T-helper 17 cell (primary cell): ENCODE results near the gene KIF22. TPM values are rescaled to one million over a fixed set of nuclear protein-coding genes. Genes with fewer than 3 reads are reported as not detected.
"Not testable (repeated sequence)": the region's sequence is repeated elsewhere in the genome, so short reads cannot be mapped to it uniquely, and the experiment has no call there.

Experiments used
- ATAC-seq: fragments of 150-1000 bp; cut with Tn5 transposase; 2 replicates; pipeline ENCODE4 v1.10.0; 2021; ENCODE audit warnings: mild to moderate bottlenecking, moderate library complexity
- DNase-seq, 3 donors: peaks; one replicate each; pipeline versions ENCODE4 v3.0.0 to v3.0.0-alpha.2; 2020 to 2021
- H3K9me3 ChIP-seq: one replicate; pipeline ENCODE4 v1.7.0; 2013; ENCODE audit warnings: low read length, mild to moderate bottlenecking; ENCODE audit not compliant: control insufficient read depth, poor library complexity, severe bottlenecking
- H3K27ac Mint-ChIP-seq: one replicate; pipeline ENCODE4 v1.8.0; 2022; ENCODE audit warnings: mild to moderate bottlenecking, moderate library complexity, mixed read lengths
- H3K27me3 Mint-ChIP-seq: one replicate; pipeline ENCODE4 v1.8.0; 2022; ENCODE audit warnings: mixed read lengths
- H3K36me3 Mint-ChIP-seq: one replicate; pipeline ENCODE4 v1.8.0; 2022; ENCODE audit warnings: low read depth, mixed read lengths
- H3K4me1 Mint-ChIP-seq: one replicate; pipeline ENCODE4 v1.8.0; 2022; ENCODE audit warnings: mild to moderate bottlenecking, mixed read lengths
- H3K4me3 Mint-ChIP-seq: one replicate; pipeline ENCODE4 v1.8.0; 2022; ENCODE audit warnings: mild to moderate bottlenecking, moderate library complexity, mixed read lengths
- total RNA-seq, 4 donors: library from RNA in 2 of 4; stranded (reverse) in 2 of 4; gene quantifications; one replicate each; pipeline ENCODE4 v1.2.3 and lab custom pipeline; 2022 to 2026

The KIF22 gene
- total RNA-seq, 2 donors from 2014 or later = 74.3 to 89.0 TPM

DNA sequence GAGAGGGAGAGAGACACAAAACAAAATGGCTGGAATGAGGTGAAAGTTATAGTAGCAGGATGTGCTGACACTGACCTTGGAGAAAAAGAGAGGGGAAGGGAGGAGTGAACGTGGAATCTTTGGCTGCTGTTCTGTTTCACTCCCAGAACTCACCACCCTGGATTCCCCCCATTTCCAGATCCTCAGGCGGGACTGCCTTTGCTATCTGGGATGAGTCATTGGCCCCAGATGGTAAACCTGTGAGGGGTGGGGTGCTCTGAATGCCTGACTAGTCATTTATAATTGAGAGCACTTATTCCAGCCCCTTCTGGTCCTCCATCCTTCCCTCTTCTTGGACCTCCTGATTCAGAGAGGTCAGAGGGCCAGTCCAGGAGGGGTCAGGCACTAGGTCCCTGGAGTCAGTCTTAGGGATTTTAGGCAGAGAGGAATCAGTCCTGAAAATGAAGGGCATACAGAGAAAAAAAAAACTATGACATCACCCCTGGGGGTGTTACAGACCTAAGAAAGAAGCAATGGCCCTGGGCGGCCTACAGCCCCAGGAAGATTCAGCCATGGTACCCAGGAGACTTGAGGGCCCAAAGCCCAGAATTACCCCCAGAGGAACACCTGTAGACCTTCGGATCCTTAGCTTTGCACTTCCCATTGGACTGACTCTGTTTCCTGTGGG, 14.7 kb upstream of the KIF22 start:
- Mint-ChIP-seq H3K4me3 (no peak overlapping the region), H3K4me1 (peaks cover 16% of the 10 kb centered on the region), H3K36me3 (no peaks in the 10 kb centered on the region), H3K27me3 (no peaks in the 10 kb centered on the region), H3K27ac (peak overlapping the region; percentile 47)
- no peak for DNase-seq
- ATAC-seq = no peak
- H3K9me3 ChIP-seq = no peaks in the 10 kb centered on the region

DNA sequence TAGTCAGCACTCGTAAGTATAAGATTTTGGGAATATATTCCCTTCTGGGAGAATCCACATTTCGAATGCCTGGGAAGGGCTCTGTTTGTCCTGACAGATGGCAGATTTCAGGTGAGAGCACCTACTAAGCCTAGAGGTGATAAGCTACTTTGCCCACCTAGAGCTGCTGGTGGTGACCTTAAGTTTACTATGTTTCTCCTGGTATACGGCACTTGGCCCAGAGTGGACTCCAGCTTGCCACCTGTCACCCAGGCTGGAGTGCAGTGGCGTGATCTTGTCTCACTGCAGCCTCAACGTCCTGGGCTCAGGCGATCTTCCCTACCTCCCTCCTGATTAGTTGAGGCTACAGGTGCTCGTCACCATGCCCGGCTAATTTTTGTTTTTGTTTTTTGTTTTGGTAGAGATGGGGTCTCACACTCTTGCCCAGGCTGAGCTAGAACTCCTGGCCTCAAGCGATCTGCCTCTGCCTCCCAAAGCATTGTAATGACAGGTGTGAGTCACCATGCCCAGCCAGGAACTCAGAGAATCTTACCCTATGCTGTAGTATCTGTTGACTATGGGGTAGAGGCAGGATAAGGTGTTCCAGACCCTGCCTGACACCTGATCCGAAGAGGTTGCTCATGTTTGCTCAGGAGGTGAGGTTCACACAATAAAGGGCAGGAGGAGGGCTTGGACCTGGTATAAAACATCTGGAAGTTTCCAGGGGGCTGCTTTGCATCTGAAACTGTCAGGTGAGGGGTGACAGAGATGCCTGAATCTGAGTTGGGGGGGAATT, 12.8 kb upstream of the KIF22 start, which contains the start of gene ZG16:
TSS of gene ZG16 (plus strand) at position 681 of the 775 bp plus-strand sequence. CDS start 1,011 bp downstream, outside the sequence.
- Mint-ChIP-seq H3K27ac (no peak within 1 kb of the TSS), H3K4me1 (peaks cover 16% of the 10 kb centered on the region), H3K36me3 (no peaks in the 10 kb centered on the region), H3K27me3 (no peaks in the 10 kb centered on the region), H3K4me3 (no peak within 1 kb of the TSS)
- ATAC-seq (no peak), DNase-seq (no peak)
- H3K9me3 ChIP-seq = no peaks in the 10 kb centered on the region

DNA sequence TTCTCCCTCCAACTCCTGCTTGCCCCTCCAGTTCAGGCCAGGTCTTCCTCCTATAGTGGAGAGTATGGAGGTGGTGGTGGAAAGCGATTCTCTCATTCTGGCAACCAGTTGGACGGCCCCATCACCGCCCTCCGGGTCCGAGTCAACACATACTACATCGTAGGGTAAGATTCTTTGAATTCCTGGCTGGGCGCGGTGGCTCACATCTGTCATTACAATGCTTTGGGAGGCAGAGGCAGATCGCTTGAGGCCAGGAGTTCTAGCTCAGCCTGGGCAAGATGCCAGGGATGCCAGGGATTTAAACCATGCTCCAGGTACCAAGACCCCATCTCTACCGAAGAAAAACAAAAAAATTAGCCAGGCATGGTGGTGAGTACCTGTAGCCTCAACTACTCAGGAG, 11.1 kb upstream of the KIF22 start:
- H3K36me3 Mint-ChIP-seq = no peaks in the 10 kb centered on the region
- H3K9me3 ChIP-seq = no peaks in the 10 kb centered on the region
- ATAC-seq (no peak), DNase-seq (no peak)
- H3K27ac Mint-ChIP-seq = no peak overlapping the region
- peaks cover 21% of the 10 kb centered on the region for H3K4me1 Mint-ChIP-seq
- no peaks in the 10 kb centered on the region for H3K27me3 Mint-ChIP-seq
- H3K4me3 Mint-ChIP-seq = no peak overlapping the region

DNA sequence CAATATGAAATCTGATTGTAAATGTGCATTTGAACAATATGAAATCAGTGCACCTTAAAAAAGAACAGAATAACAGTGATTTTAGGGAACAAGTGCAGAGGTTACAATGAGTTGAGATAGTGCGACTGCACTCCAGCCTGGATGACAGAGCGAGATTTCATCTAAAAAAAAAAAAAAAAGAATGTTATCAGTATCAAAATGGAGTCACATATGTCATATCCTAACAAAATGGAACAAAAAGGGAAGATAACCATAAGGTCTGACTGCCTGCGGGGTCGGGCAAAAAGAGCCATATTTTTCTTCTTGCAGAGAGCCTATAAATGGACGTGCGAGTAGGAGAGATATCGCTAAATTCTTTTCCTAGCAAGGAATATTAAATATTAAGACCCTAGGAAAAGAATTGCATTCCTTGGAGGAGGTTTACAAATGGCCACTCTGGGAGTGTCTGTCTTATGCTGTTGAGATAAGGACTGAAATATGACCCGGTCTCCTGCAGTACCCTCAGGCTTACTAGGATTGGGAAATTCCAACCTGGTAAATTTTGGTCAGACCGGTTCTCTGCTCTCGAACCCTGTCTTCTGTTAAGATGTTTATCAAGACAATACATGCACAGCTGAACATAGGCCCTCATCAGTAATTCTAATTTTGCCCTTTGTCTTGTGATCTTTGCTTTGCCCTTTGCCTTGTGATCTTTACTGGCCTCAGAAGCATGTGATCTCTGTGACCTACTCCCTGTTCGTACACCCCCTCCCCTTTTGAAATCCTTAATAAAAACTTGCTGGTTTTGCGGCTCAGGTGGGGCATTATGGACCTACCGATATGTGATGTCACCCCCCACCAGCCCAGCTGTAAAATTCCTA, 7.2 kb upstream of the KIF22 start:
- H3K9me3 ChIP-seq, ATAC-seq, H3K27me3 Mint-ChIP-seq, H3K27ac Mint-ChIP-seq, H3K36me3 Mint-ChIP-seq, H3K4me3 Mint-ChIP-seq, DNase-seq: not testable (repeated sequence)
- H3K4me1 Mint-ChIP-seq = peaks cover 17% of the 10 kb centered on the region

DNA sequence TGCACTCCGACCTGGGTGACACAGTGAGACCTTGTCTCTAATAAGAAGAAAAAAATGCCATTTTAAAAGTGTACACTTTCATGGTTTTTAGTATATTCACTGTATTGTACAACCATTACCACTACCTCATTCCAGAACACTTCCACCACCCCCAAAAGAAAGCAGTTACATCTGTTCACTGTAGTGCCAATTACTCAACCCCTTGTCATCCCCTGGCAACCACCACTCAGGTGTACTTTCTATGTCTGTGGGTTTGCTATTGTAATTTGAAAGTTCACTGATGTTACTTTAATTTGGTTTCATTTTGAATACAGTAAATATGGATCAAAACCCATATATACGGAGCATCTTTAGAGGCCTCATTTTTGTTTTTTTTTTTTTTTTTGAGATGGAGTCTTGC, 6.4 kb upstream of the KIF22 start:
- peak overlapping the region; percentile 75 for H3K27ac Mint-ChIP-seq
- H3K9me3 ChIP-seq = no peaks in the 10 kb centered on the region
- H3K4me1 Mint-ChIP-seq = peaks cover 18% of the 10 kb centered on the region
- H3K27me3 Mint-ChIP-seq = no peaks in the 10 kb centered on the region
- H3K36me3 Mint-ChIP-seq = no peaks in the 10 kb centered on the region
- ATAC-seq (peak; percentile 58), DNase-seq (no peak)
- H3K4me3 Mint-ChIP-seq = no peak overlapping the region

DNA sequence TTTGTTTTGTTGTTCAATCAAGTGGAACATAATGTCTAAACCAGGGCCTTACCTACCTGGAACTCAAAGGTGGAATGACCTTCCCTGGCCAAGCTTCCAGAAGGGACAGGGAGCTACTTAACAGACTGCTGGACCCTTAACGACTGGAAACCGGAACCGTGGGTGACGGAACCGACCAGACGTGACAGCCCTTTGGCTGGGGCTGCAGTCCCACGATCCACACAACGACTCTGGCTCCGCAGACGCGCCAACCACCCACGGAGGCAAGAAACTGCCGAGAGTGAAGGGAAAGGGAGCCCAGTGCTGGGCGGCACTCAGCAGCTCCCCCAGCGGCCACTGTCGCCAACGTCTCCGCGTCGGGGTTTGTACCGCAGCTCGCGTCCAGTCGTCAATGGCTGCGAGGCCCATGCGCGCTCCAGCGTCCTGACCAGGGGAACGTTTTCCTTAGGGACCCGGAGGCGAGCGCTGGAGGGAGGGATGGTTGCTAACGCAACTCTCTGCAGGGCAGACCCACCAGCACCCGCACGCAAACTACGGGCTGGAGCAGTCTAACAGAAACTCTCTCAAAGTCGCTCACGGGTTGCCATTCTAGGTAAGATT, 5.5 kb upstream of the KIF22 start:
- peak overlapping the region; percentile 62 for H3K4me3 Mint-ChIP-seq
- peaks cover 16% of the 10 kb centered on the region for H3K4me1 Mint-ChIP-seq
- no peaks in the 10 kb centered on the region for H3K9me3 ChIP-seq
- H3K27me3 Mint-ChIP-seq = no peaks in the 10 kb centered on the region
- H3K27ac Mint-ChIP-seq = peak overlapping the region; percentile 45
- peak; percentile 94 for ATAC-seq
- DNase-seq = peak; percentile 56 to 75 (median 56)
- H3K36me3 Mint-ChIP-seq = no peaks in the 10 kb centered on the region

DNA sequence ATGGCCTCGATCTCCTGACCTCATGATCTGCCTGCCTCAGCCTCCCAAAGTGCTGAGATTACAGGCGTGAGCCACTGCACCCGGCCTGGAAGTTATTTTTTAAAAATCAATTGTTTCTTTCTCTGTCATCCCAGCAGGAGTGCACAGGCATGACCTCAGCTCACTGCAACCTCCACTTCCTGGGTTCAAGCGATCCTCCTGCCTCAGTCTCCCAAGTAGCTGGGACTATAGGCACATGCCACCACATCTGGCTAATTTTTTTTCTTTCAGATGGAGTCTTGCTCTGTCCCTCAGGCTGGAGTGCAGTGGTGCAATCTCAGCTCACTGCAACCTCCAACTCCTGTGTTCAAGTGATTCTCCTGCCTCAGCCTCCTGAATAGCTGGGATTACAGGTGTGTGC, 3.4 kb upstream of the KIF22 start:
- H3K36me3 Mint-ChIP-seq, H3K9me3 ChIP-seq, ATAC-seq, H3K27me3 Mint-ChIP-seq, DNase-seq: not testable (repeated sequence)
- Mint-ChIP-seq H3K4me1 (peaks cover 30% of the 10 kb centered on the region), H3K27ac (peak overlapping the region; percentile 29), H3K4me3 (peak overlapping the region; percentile 9)

DNA sequence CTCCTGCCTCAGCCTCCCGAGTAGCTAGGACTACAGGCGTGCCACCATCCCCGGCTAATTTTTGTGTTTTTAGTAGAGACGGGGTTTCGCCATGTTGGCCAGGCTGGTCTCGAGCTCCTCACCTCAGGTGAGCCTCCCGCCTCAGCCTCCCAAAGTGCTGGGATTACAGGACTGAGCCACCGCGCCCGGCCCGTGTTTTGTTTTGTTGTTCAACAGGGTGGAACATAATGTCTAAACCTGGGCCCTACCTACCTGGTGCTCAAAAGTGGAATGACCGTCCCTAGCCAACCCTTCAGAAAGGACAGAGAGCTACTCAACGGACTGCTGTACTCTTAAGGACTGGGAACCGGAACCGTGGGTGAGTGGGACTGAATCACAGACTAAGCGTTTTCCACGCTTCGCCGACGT, 772 bp upstream of the KIF22 start:
- ATAC-seq (no peak), DNase-seq (no peak)
- Mint-ChIP-seq H3K27ac (peak overlapping the region; percentile 96), H3K27me3 (no peaks in the 10 kb centered on the region), H3K36me3 (peaks cover 8% of the 10 kb centered on the region), H3K4me1 (peaks cover 40% of the 10 kb centered on the region), H3K4me3 (peak overlapping the region; percentile 98)
- no peaks in the 10 kb centered on the region for H3K9me3 ChIP-seq

DNA sequence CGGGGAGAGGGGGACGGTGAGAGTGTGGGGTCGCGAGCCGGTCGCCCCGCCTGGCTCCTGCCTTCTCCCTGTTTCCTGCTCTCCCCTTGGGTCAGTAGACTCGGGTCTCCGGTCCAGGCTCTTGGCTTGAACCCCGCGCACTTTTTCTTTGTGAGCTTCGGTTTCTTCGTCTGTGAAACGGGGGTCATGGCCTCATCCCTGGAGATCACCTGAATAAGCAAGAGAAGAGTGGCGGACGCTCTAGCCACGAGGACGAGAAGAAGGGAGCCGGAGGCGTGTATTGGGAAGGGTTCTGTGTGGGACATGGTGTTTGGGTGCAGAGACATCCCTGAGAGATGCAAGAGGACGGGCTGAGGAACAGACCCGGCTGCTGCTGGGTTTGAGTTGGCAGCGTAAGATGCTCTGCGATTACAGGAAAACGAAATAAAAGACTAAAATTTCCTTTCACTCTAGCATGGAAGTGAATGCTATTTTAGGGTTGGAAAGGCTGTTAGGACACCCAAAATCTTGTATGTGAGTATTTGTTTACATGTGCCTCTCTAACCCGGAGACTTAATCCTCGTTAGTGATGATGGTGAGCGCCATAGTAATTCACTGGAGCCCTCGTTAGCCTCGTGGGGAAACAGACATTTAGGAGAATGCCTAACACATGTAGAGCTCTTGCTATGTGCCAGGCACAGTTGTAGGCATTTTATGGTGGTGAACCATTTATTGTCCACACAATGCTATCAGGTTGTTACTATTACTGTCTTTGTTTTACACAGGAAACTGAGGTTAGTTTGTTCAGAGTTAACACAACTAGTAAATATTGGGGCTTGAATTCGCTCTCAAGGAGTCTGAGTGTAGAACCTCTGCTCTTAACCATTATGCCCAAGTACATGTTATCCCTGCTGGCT, 646 bp downstream of the KIF22 start:
- H3K9me3 ChIP-seq = no peaks in the 10 kb centered on the region
- peaks cover 33% of the 10 kb centered on the region for H3K4me1 Mint-ChIP-seq
- peak overlapping the region; percentile 96 for H3K27ac Mint-ChIP-seq
- H3K27me3 Mint-ChIP-seq = no peaks in the 10 kb centered on the region
- no peak for DNase-seq
- H3K4me3 Mint-ChIP-seq = peak overlapping the region; percentile 98
- ATAC-seq = no peak
- peaks cover 8% of the 10 kb centered on the region for H3K36me3 Mint-ChIP-seq

DNA sequence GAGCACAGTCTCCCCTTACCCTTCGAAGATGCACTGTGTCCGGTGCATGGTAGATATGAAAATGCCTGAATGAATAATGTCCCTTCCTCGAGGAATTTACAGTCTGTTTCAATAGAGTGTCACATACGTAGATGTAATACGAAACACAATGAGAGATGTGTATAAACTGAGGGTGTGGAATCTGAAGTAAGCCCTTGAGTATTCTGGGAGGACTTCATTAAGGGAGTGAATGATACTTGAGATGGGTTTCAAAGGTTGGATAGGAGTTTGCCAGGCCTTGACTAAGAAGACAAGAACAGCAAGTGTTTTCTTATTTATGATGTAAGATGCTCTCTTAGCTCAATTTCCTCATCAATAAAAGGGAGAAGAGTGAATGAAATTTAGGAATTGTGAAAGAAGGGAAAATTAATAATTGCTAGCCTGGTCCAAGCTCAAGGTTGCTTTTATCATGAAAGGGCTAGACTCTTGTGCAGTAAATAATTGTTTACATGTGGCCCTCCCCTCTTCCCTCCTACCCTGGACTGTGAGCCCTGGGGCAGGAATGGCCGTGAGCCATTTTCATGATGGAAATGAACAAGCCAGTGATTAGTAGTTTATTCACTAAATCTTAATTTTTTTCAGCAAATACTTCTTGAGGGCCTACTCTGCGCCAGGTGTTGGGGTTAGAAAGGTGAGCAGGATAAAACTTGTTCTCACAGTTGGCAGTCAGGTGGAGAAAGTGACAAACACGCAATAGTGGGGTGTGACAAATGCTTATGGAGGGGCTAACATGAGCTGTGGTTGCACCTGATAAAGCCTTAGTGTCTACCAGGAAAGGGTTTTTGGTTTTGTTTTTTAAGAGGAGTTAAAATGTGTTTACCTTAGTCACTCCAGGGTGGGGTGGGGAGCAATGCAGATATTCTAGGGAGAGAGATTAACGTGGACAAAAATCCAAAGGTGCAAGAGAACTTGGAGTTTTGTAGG, 1.6 kb downstream of the KIF22 start:
- H3K36me3 Mint-ChIP-seq = peaks cover 10% of the 10 kb centered on the region
- no peak for DNase-seq

DNA sequence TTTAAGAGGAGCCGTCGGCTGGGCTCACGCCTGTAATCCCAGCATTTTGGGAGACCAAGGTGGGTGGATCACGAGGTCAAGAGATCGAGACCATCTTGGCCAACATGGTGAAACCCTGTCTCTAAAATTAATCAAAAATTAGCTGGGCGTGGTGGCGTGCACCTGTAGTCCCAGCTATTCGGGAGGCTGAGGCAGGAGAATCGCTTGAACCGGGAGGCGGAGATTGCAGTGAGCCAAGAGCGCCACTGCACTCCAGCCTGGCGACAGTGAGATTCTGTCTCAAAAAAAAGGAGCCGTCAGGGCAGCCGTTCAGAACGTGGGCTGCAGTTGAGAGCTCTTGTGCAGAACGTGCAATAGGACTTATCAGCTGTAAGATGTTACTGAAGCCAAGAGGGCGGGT, 2.6 kb downstream of the KIF22 start:
- not testable (repeated sequence) for DNase-seq, ATAC-seq, H3K27me3 Mint-ChIP-seq, H3K9me3 ChIP-seq, H3K4me3 Mint-ChIP-seq
- Mint-ChIP-seq H3K4me1 (peaks cover 33% of the 10 kb centered on the region), H3K36me3 (peaks cover 12% of the 10 kb centered on the region), H3K27ac (peak overlapping the region; percentile 96)

More for the DNA sequence above, 1.6 kb downstream of the KIF22 start:
- Mint-ChIP-seq H3K4me1 (peaks cover 33% of the 10 kb centered on the region), H3K27me3 (no peaks in the 10 kb centered on the region), H3K27ac (peak overlapping the region; percentile 96), H3K4me3 (peak overlapping the region; percentile 98)
- H3K9me3 ChIP-seq = no peaks in the 10 kb centered on the region
- no peak for ATAC-seq
